SU-DHL-6 (cell line): Measurements from ENCODE around the gene CGB8.

ENCODE experiments used
- CTCF ChIP-seq: fragments of 200-600 bp; sonication (generic); IDR thresholded peaks from one replicate; pipeline ENCODE4 v1.5.1; 2017; ENCODE audit warnings: antibody characterized with exemption, mild to moderate bottlenecking, low read length, moderate library complexity; ENCODE audit not compliant: insufficient read depth, poor library complexity, severe bottlenecking
- EZH2phosphoT487 ChIP-seq: fragments of 200-600 bp; sonication (generic), shearing (Covaris generic); conservative IDR thresholded peaks from 2 replicates; pipeline ENCODE4 v1.6.1; 2018; ENCODE audit warnings: mild to moderate bottlenecking, antibody characterized with exemption, low read length, moderate library complexity, mixed read lengths

- TF ChIP-seq CTCF (no peak), EZH2phosphoT487 (no peak)
Measured at GRCh38 chr19:49094505-49095482, 45.9 kb upstream of the CGB8 start.
